Measurements from ENCODE around the gene SLC35F4. TPM values are rescaled to one million over a fixed set of nuclear protein-coding genes. Genes with fewer than 3 reads are reported as not detected.

The SLC35F4 gene
- total and polyA plus RNA-seq, 2 of the 8 experiments (the other 6 are each of a cell fraction or from before 2014, with no cell fraction given), result not detected

GRCh38 chr14:57903954-57904353 lies 38.1 kb upstream of the SLC35F4 start:
- ChIA-PET POLR2A (ENCODE audit: partially characterized antibody) (no interaction called here), CTCF (ENCODE audit: partially characterized antibody) (no interaction called here)
- H3K23me2 ChIP-seq (ENCODE audit: low read depth, low read length), result no peaks in the 10 kb centered on the region
- H3K4me1 ChIP-seq (replicated peaks in 1 of 4; ENCODE audit: control insufficient read depth in 3 of 4, insufficient read depth in 4 of 4, low read length in 3 of 4), result no peaks in the 10 kb centered on the region
- no peaks in the 10 kb centered on the region for H3K36me3 ChIP-seq (ENCODE audit: control insufficient read depth in 2 of 4, insufficient read depth in 4 of 4, low read length in 3 of 4)
- H3K18ac ChIP-seq (ENCODE audit: extremely low read depth, low read length), result no peak overlapping the region
- FAIRE-seq (no peak), DNase-seq (ENCODE audit: low read depth in 1 of 2, low spot score in 2 of 2) (no peak)
- no peak overlapping the region for H3K4ac ChIP-seq (replicated peaks; ENCODE audit: insufficient read length, low read depth, low read length)
- no peak overlapping the region for H2AK5ac ChIP-seq (ENCODE audit: low read depth, low read length)
- no peak overlapping the region for H3K4me3 ChIP-seq (ENCODE audit: extremely low read depth in 1 of 4, insufficient read depth in 2 of 4, low read depth in 3 of 4, low read length in 4 of 4)
- H2BK120ac ChIP-seq (replicated peaks; ENCODE audit: low read depth, low read length), result no peak overlapping the region
- no peaks in the 10 kb centered on the region for H4K20me1 ChIP-seq (replicated peaks in 1 of 2; ENCODE audit: control insufficient read depth in 1 of 2, insufficient read depth in 2 of 2, low read length in 2 of 2)
- whole genome bisulfite sequencing, 2 experiments (ENCODE audit: extremely low coverage in 1 of 2, insufficient coverage in 1 of 2, insufficient read length in 1 of 2, insufficient replicate concordance in 2 of 2, low coverage in 1 of 2, low lambda C conversion rate in 2 of 2, missing lambda C conversion rate in 1 of 2), result 84% methylated on average over 1 of the region's 1 CpG; no CpG with 5 or more reads in 1 of the 2 experiments
- H4K91ac ChIP-seq (replicated peaks; ENCODE audit: insufficient read length, low read length), result no peak overlapping the region
- H2AFZ ChIP-seq (ENCODE audit: low read length), result no peak overlapping the region
- no peak overlapping the region for H3K27ac ChIP-seq (ENCODE audit: low read depth, low read length)
- H3K9ac ChIP-seq (replicated peaks in 1 of 4; ENCODE audit: extremely low read depth in 1 of 4, low read depth in 3 of 4, low read length in 3 of 4), result no peak overlapping the region
- no peak overlapping the region for H3K56ac ChIP-seq (replicated peaks; ENCODE audit: insufficient read length, low read depth, low read length)
- no peaks in the 10 kb centered on the region for H3K79me1 ChIP-seq (ENCODE audit: low read depth, low read length)
- H3K79me2 ChIP-seq (ENCODE audit: control insufficient read depth in 1 of 2, insufficient read depth in 2 of 2, low read length in 2 of 2), result no peaks in the 10 kb centered on the region
- H4K8ac ChIP-seq (ENCODE audit: extremely low read depth, insufficient read depth, low read length), result no peak overlapping the region
- no peak overlapping the region for H2BK5ac ChIP-seq (ENCODE audit: low read depth, low read length)
- no peaks in the 10 kb centered on the region for H3K9me3 ChIP-seq (ENCODE audit: insufficient read depth in 2 of 2, low read depth in 1 of 2, low read length in 1 of 2)
- no peak overlapping the region for H3K23ac ChIP-seq (ENCODE audit: insufficient read length)
- H3K27me3 ChIP-seq (replicated peaks in 1 of 4; ENCODE audit: control insufficient read depth in 3 of 4, extremely low read depth in 1 of 4, insufficient read depth in 3 of 4, low read length in 3 of 4), result no peaks in the 10 kb centered on the region
- no peak overlapping the region for H2BK12ac ChIP-seq (ENCODE audit: low read depth, low read length)
- H3K14ac ChIP-seq (ENCODE audit: insufficient read length), result no peak overlapping the region
- no peak overlapping the region for H3K4me2 ChIP-seq (ENCODE audit: insufficient read depth in 1 of 2, low read depth in 2 of 2, low read length in 2 of 2)
- no peak overlapping the region for H2BK20ac ChIP-seq (ENCODE audit: low read length)
- no peak overlapping the region for H4K5ac ChIP-seq (ENCODE audit: insufficient read length, low read depth, low read length)
- no peak overlapping the region for H2BK15ac ChIP-seq (ENCODE audit: low read length)
- no peak for TF ChIP-seq GTF2F1 (IDR thresholded peaks at IDR 0.05; ENCODE audit: borderline replicate concordance, low read depth, low read length)
- no peak for TF ChIP-seq SIX5 (IDR thresholded peaks at IDR 0.05; ENCODE audit: low read depth, low read length)
- TF ChIP-seq SUZ12 (IDR thresholded peaks at IDR 0.05; ENCODE audit: low read length), result no peak
- TF ChIP-seq, protein P1, sequence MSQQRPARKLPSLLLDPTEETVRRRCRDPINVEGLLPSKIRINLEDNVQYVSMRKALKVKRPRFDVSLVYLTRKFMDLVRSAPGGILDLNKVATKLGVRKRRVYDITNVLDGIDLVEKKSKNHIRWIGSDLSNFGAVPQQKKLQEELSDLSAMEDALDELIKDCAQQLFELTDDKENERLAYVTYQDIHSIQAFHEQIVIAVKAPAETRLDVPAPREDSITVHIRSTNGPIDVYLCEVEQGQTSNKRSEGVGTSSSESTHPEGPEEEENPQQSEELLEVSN (IDR thresholded peaks at IDR 0.05), result no peak
- TF ChIP-seq PHF8 (conservative IDR thresholded peaks at IDR 0.05; ENCODE audit: low read depth, low read length), result no peak
- no peak for TF ChIP-seq SP1 (IDR thresholded peaks at IDR 0.05; ENCODE audit: low read depth, low read length)
- TF ChIP-seq NRF1 (IDR thresholded peaks at IDR 0.05; ENCODE audit: low read depth, low read length), result no peak
- no peak for TF ChIP-seq BACH1 (IDR thresholded peaks at IDR 0.05; ENCODE audit: low read length)
- TF ChIP-seq YY1 (IDR thresholded peaks at IDR 0.05; ENCODE audit: low read depth, low read length), result no peak
- TF ChIP-seq, protein P2, sequence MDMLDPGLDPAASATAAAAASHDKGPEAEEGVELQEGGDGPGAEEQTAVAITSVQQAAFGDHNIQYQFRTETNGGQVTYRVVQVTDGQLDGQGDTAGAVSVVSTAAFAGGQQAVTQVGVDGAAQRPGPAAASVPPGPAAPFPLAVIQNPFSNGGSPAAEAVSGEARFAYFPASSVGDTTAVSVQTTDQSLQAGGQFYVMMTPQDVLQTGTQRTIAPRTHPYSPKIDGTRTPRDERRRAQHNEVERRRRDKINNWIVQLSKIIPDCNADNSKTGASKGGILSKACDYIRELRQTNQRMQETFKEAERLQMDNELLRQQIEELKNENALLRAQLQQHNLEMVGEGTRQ (IDR thresholded peaks at IDR 0.05; ENCODE audit: low read length), result no peak
- TF ChIP-seq KDM1A (IDR thresholded peaks at IDR 0.05; ENCODE audit: borderline replicate concordance, low read length), result no peak
- TF ChIP-seq TAF1 (IDR thresholded peaks at IDR 0.05; ENCODE audit: low read depth, low read length), result no peak
- no peak for TF ChIP-seq EGR1 (IDR thresholded peaks at IDR 0.05; ENCODE audit: borderline replicate concordance, low read depth, low read length)
- no peak for TF ChIP-seq MAFK (IDR thresholded peaks at IDR 0.05; ENCODE audit: low read depth, low read length)
- TF ChIP-seq BCL11A (IDR thresholded peaks at IDR 0.05; ENCODE audit: low read depth in 2 of 2, low read length in 2 of 2), result no peak
